PFSK-1 (cell line): ENCODE results near the gene MUC3A.

Experiments used
- FOXP2 ChIP-seq: optimal IDR thresholded peaks from 2 replicates; pipeline ENCODE3; 2011; ENCODE audit warnings: borderline replicate concordance, control low read depth, inconsistent platforms; ENCODE audit not compliant: insufficient read depth; ENCODE audit errors: extremely low read length, extremely low read depth
- POLR2AphosphoS5 ChIP-seq: IDR thresholded peaks from 2 replicates; pipeline ENCODE4 v1.6.1; 2012; ENCODE audit warnings: low read depth, mild to moderate bottlenecking, control low read depth, low read length, moderate library complexity
- REST ChIP-seq, 2 experiments: IDR thresholded peaks; 2 replicates each; pipeline versions ENCODE4 v1.6.1 to v1.8.0; 2011 to 2012; ENCODE audit warnings: low read depth in 2 of 2, low read length in 2 of 2, control low read depth in 1 of 2, inconsistent platforms in 1 of 2, mild to moderate bottlenecking in 1 of 2, moderate library complexity in 1 of 2; ENCODE audit not compliant: insufficient read depth in 1 of 2
- SIN3A ChIP-seq: IDR thresholded peaks from 2 replicates; pipeline ENCODE4 v1.6.1; 2012; ENCODE audit warnings: mild to moderate bottlenecking, low read length, moderate library complexity, borderline replicate concordance; ENCODE audit not compliant: insufficient read depth
- TAF1 ChIP-seq: IDR thresholded peaks from 2 replicates; pipeline ENCODE4 v1.6.1; 2012; ENCODE audit warnings: low read length, control low read depth, borderline replicate concordance; ENCODE audit not compliant: insufficient read depth

The MUC3A gene

GRCh38 chr7:101012931-101013330 is 63.6 kb downstream of the MUC3A start:
- TF ChIP-seq FOXP2 (no peak), POLR2AphosphoS5 (no peak), REST (IDR thresholded peaks at IDR 0.05; ENCODE audit: insufficient read depth in 1 of 2, low read depth in 2 of 2, low read length in 2 of 2) (no peak), SIN3A (no peak), TAF1 (no peak)

GRCh38 chr7:101015626-101016025 is 66.3 kb downstream of the MUC3A start:
- no peak for TF ChIP-seq SIN3A
- TF ChIP-seq FOXP2, result no peak
- TF ChIP-seq POLR2AphosphoS5, result no peak
- TF ChIP-seq REST (IDR thresholded peaks at IDR 0.05; ENCODE audit: insufficient read depth in 1 of 2, low read depth in 2 of 2, low read length in 2 of 2), result no peak
- no peak for TF ChIP-seq TAF1

GRCh38 chr7:101017064-101017777 is 67.9 kb downstream of the MUC3A start:
- TF ChIP-seq REST (IDR thresholded peaks at IDR 0.05; ENCODE audit: insufficient read depth in 1 of 2, low read depth in 2 of 2, low read length in 2 of 2), result no peak
- TF ChIP-seq POLR2AphosphoS5, result no peak
- TF ChIP-seq FOXP2, result peak; percentile 29
- no peak for TF ChIP-seq SIN3A
- TF ChIP-seq TAF1, result no peak
